HepG2 (cell line): ENCODE data around the gene DHRS11. TPM values are rescaled to one million over a fixed set of nuclear protein-coding genes. Genes with fewer than 3 reads are reported as not detected.

Source experiments
- EZH2 ChIP-seq: conservative IDR thresholded peaks from 2 replicates; pipeline ENCODE4 v1.6.1; 2012; ENCODE audit warnings: mild to moderate bottlenecking, low read depth, low read length, moderate library complexity
- GATAD1 ChIP-seq: IDR thresholded peaks from 2 replicates; pipeline ENCODE4 v1.6.1; 2016; ENCODE audit warnings: missing genetic modification reagents, missing compliant biosample characterization
- JUNB ChIP-seq: sonication (generic); formaldehyde crosslinking; IDR thresholded peaks from 2 replicates; pipeline ENCODE4 v1.8.0; 2022; ENCODE audit warnings: missing genetic modification reagents, mild to moderate bottlenecking, borderline replicate concordance
- PCBP2 ChIP-seq: fragments of 200-400 bp; formaldehyde crosslinking; optimal IDR thresholded peaks from 2 replicates; pipeline ENCODE3; 2018; ENCODE audit warnings: low read length, low read depth; ENCODE audit not compliant: poor library complexity, severe bottlenecking
- SAP130 ChIP-seq: IDR thresholded peaks from 2 replicates; pipeline ENCODE4 v1.6.1; 2016; ENCODE audit warnings: low read depth
- SRSF1 ChIP-seq: fragments of 200-400 bp; formaldehyde crosslinking; optimal IDR thresholded peaks from 2 replicates; pipeline ENCODE3; 2017; ENCODE audit warnings: mild to moderate bottlenecking, low read depth, low read length, moderate library complexity
- ZNF138 ChIP-seq: sonication (generic); formaldehyde crosslinking; IDR thresholded peaks from 2 replicates; pipeline ENCODE4 v1.5.0; 2020; ENCODE audit warnings: mild to moderate bottlenecking, low read depth, missing genetic modification reagents
- ZNF317 ChIP-seq: sonication (generic); formaldehyde crosslinking; IDR thresholded peaks from 2 replicates; pipeline ENCODE4 v1.5.0; 2020; ENCODE audit warnings: mild to moderate bottlenecking, missing genetic modification reagents
- ZNF567 ChIP-seq: sonication (generic); formaldehyde crosslinking; IDR thresholded peaks from 2 replicates; pipeline ENCODE4 v1.8.1; 2023; ENCODE audit warnings: mild to moderate bottlenecking, missing genetic modification reagents, borderline replicate concordance
- polyA plus RNA-seq, 8 experiments: library from polyadenylated mRNA; depleted of rRNA in 3 of 8; stranded (reverse) in 7 of 8; unstranded in 1 of 8; fragments of >200 nt; fragmentation: Illumina TruSeq in 4 of 8; extraction: Trizol in 4 of 8; gene quantifications; 2 replicates each; pipeline versions ENCODE4 v1.2.1 to v1.2.3, GENCODE V29; 2011 to 2016; ENCODE audit warnings: low read depth in 4 of 8, missing spikeins in 1 of 8, mixed read lengths in 1 of 8; ENCODE audit not compliant: insufficient read depth in 1 of 8
- total RNA-seq, 5 experiments: library from RNA; depleted of rRNA; stranded (reverse); fragments of >200 nt; fragmentation: Illumina TruSeq; extraction: Trizol; gene quantifications; 2 replicates each; pipeline ENCODE4 v1.2.3, GENCODE V29; 2016; ENCODE audit warnings: low read depth in 1 of 5
- TF ChIP-seq, protein P1 (sequence below): sonication (generic); formaldehyde crosslinking; IDR thresholded peaks from 2 replicates; pipeline ENCODE4 v1.4.0; 2020; ENCODE audit warnings: missing genetic modification reagents
- TF ChIP-seq, protein P2 (sequence below), 2 experiments: sonication (generic) in 1 of 2; formaldehyde crosslinking in 1 of 2; IDR thresholded peaks; 2 replicates each; pipeline versions ENCODE4 v1.4.0 to v1.6.1; 2016 to 2020; ENCODE audit warnings: borderline replicate concordance in 1 of 2, low read depth in 1 of 2, mild to moderate bottlenecking in 1 of 2, missing genetic modification reagents in 1 of 2
- TF ChIP-seq, protein P3 (sequence below): sonication (generic); formaldehyde crosslinking; IDR thresholded peaks from one replicate; pipeline ENCODE4 v1.5.1; 2020; ENCODE audit warnings: mild to moderate bottlenecking, missing genetic modification reagents; ENCODE audit errors: not compliant biosample characterization

The DHRS11 gene
- total and polyA plus RNA-seq, 2 of the 13 experiments (the other 11 are each of a cell fraction or from before 2014, with no cell fraction given) = 28.4 to 41.9 TPM

DNA sequence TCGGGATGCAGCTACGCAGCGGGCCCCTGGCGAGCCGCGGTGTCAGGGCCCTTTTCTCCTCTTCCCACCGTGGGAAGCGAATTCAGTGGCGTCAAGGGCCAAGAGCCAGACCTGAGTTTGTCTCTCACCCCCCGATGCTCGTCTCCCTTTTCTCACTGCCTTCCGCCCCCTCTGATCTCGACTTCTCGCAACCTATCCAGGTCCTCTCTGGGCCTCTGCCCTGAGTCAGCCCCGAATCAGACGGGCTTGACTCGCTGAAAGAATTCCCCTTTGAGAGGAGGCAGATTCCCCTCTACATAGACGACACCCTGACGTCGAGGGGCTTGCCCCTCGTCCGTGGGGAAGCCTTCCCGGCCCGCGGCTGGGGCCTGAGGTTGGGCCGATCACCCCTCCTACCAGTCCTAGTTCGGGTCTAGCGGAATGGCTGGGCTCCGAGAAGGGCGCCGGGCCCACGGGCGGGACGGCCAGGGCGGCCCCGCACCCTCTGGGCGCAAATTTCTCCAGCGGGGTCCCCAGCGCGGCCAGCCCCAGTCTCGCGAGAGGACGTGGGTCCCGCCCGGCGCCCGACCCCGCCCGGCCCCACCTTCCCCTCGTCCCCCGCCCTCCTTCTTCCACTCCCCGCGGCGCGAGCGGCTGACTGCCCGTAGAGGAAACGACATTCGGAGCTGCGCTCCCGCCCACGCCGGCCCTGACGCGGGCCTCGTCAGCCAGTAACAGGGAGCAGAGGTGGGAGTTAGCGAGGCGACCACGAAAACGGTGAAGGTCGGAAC, 47.2 kb upstream of the DHRS11 start, which contains the start of gene GGNBP2 (continued):
- TF ChIP-seq JUNB (CRISPR knock-in tag) (no peak), ZNF317 (CRISPR knock-in tag) (no peak; the same call in 1 of the 2 replicates), ZNF567 (peak; percentile 68; the same call in 1 of the 2 replicates), SRSF1 (peak; percentile 49), PCBP2 (no peak), ZNF138 (CRISPR knock-in tag) (0 out of 2 replicates have a peak, but pooled peaks have one; percentile 58), GATAD1 (CRISPR knock-in tag) (peak; percentile 58; the same call in 1 of the 2 replicates), SAP130 (CRISPR knock-in tag) (peak; percentile 78), EZH2 (no peak)
- TF ChIP-seq, protein P1, sequence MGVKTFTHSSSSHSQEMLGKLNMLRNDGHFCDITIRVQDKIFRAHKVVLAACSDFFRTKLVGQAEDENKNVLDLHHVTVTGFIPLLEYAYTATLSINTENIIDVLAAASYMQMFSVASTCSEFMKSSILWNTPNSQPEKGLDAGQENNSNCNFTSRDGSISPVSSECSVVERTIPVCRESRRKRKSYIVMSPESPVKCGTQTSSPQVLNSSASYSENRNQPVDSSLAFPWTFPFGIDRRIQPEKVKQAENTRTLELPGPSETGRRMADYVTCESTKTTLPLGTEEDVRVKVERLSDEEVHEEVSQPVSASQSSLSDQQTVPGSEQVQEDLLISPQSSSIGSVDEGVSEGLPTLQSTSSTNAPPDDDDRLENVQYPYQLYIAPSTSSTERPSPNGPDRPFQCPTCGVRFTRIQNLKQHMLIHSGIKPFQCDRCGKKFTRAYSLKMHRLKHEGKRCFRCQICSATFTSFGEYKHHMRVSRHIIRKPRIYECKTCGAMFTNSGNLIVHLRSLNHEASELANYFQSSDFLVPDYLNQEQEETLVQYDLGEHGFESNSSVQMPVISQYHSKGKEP = no peak
- TF ChIP-seq, protein P2, sequence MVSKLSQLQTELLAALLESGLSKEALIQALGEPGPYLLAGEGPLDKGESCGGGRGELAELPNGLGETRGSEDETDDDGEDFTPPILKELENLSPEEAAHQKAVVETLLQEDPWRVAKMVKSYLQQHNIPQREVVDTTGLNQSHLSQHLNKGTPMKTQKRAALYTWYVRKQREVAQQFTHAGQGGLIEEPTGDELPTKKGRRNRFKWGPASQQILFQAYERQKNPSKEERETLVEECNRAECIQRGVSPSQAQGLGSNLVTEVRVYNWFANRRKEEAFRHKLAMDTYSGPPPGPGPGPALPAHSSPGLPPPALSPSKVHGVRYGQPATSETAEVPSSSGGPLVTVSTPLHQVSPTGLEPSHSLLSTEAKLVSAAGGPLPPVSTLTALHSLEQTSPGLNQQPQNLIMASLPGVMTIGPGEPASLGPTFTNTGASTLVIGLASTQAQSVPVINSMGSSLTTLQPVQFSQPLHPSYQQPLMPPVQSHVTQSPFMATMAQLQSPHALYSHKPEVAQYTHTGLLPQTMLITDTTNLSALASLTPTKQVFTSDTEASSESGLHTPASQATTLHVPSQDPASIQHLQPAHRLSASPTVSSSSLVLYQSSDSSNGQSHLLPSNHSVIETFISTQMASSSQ (IDR thresholded peaks at IDR 0.05; ENCODE audit: low read depth) = no peak
- TF ChIP-seq, protein P2 (CRISPR knock-in tag; IDR thresholded peaks at IDR 0.05; ENCODE audit: borderline replicate concordance) = peak; percentile 37; the same call in 1 of the 2 replicates
- TF ChIP-seq, protein P3, sequence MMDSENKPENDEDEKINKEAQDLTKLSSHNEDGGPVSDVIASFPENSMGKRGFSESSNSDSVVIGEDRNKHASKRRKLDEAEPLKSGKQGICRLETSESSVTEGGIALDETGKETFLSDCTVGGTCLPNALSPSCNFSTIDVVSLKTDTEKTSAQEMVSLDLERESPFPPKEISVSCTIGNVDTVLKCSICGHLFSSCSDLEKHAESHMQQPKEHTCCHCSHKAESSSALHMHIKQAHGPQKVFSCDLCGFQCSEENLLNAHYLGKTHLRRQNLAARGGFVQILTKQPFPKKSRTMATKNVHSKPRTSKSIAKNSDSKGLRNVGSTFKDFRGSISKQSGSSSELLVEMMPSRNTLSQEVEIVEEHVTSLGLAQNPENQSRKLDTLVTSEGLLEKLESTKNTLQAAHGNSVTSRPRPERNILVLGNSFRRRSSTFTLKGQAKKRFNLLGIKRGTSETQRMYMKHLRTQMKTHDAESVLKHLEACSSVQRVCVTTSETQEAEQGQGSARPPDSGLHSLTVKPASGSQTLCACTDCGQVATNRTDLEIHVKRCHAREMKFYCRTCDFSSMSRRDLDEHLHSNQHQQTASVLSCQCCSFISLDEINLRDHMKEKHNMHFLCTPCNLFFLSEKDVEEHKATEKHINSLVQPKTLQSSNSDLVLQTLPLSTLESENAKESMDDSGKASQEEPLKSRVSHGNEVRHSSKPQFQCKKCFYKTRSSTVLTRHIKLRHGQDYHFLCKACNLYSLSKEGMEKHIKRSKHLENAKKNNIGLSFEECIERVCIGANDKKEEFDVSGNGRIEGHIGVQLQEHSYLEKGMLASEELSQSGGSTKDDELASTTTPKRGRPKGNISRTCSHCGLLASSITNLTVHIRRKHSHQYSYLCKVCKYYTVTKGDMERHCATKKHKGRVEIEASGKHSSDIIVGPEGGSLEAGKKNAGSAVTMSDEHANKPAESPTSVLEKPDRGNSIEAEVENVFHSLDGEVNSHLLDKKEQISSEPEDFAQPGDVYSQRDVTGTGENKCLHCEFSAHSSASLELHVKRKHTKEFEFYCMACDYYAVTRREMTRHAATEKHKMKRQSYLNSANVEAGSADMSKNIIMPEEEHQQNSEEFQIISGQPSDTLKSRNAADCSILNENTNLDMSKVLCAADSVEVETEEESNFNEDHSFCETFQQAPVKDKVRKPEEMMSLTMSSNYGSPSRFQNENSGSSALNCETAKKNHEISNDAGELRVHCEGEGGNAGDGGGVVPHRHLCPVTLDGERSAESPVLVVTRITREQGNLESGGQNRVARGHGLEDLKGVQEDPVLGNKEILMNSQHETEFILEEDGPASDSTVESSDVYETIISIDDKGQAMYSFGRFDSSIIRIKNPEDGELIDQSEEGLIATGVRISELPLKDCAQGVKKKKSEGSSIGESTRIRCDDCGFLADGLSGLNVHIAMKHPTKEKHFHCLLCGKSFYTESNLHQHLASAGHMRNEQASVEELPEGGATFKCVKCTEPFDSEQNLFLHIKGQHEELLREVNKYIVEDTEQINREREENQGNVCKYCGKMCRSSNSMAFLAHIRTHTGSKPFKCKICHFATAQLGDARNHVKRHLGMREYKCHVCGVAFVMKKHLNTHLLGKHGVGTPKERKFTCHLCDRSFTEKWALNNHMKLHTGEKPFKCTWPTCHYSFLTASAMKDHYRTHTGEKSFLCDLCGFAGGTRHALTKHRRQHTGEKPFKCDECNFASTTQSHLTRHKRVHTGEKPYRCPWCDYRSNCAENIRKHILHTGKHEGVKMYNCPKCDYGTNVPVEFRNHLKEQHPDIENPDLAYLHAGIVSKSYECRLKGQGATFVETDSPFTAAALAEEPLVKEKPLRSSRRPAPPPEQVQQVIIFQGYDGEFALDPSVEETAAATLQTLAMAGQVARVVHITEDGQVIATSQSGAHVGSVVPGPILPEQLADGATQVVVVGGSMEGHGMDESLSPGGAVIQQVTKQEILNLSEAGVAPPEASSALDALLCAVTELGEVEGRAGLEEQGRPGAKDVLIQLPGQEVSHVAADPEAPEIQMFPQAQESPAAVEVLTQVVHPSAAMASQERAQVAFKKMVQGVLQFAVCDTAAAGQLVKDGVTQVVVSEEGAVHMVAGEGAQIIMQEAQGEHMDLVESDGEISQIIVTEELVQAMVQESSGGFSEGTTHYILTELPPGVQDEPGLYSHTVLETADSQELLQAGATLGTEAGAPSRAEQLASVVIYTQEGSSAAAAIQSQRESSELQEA (CRISPR knock-in tag) = peak; percentile 64
